ENCODE data around the gene ANKFY1. TPM values are rescaled to one million over a fixed set of nuclear protein-coding genes. Genes with fewer than 3 reads are reported as not detected.

ANKFY1 gene
- total RNA-seq, 4 donors from 2014 or later, result 43.3 to 49.8 (median 46.7) TPM

DNA sequence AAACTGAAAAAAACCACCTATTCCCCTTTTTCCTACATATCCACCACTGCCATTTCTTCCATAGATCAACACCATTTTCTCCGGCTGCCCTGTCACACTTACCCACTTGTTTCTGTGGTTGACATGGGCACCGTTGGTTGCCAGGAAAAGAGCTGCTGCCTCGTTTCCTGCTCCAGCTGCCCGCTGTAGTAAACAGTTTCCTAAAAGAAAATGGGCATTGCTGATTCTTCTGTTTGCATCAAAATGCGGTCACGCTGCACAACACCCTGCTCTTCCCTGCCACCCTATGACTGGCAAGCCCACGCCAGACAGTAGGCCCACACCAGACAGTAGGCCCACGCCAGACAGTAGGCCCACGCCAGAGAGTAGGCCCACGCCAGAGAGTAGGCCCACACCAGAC, 74.5 kb downstream of the ANKFY1 start:
- no peaks in the 10 kb centered on the region for H3K9me3 ChIP-seq
- DNase-seq (ENCODE audit: low spot score in 2 of 2), result no peak
- TF ChIP-seq POLR2A (IDR thresholded peaks at IDR 0.05), result no peak
- TF ChIP-seq, protein P1, sequence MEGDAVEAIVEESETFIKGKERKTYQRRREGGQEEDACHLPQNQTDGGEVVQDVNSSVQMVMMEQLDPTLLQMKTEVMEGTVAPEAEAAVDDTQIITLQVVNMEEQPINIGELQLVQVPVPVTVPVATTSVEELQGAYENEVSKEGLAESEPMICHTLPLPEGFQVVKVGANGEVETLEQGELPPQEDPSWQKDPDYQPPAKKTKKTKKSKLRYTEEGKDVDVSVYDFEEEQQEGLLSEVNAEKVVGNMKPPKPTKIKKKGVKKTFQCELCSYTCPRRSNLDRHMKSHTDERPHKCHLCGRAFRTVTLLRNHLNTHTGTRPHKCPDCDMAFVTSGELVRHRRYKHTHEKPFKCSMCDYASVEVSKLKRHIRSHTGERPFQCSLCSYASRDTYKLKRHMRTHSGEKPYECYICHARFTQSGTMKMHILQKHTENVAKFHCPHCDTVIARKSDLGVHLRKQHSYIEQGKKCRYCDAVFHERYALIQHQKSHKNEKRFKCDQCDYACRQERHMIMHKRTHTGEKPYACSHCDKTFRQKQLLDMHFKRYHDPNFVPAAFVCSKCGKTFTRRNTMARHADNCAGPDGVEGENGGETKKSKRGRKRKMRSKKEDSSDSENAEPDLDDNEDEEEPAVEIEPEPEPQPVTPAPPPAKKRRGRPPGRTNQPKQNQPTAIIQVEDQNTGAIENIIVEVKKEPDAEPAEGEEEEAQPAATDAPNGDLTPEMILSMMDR (IDR thresholded peaks at IDR 0.05), result no peak
- no peak for TF ChIP-seq EP300 (IDR thresholded peaks at IDR 0.05)
- no peak overlapping the region for H3K27ac ChIP-seq
- H3K36me3 ChIP-seq, result peaks cover 0 to 84% (median 8%) of the 10 kb centered on the region in 3 donors
- H3K4me1 ChIP-seq, result peaks cover 0 to 11% (median 0%) of the 10 kb centered on the region in 4 donors
- WGBS, 2 donors, result 87 to 92% methylated on average over 10 of the region's 10 CpGs
- H3K27me3 ChIP-seq, result no peaks in the 10 kb centered on the region
- no peak overlapping the region for H3K4me3 ChIP-seq

- no peak for DNase-seq (ENCODE audit: low spot score in 2 of 2)
- peaks cover 0 to 85% (median 8%) of the 10 kb centered on the region in 3 donors for H3K36me3 ChIP-seq
- H3K27ac ChIP-seq, result no peak overlapping the region
- no peaks in the 10 kb centered on the region for H3K9me3 ChIP-seq
- WGBS, 2 donors, result 92 to 94% methylated on average over 9 of the region's 9 CpGs
- no peak for TF ChIP-seq EP300 (IDR thresholded peaks at IDR 0.05)
- TF ChIP-seq POLR2A (IDR thresholded peaks at IDR 0.05), result no peak
- TF ChIP-seq, protein P1 (IDR thresholded peaks at IDR 0.05), result no peak
- H3K27me3 ChIP-seq, result no peaks in the 10 kb centered on the region
- H3K4me3 ChIP-seq, result no peak overlapping the region
- H3K4me1 ChIP-seq, result peaks cover 0 to 11% (median 0%) of the 10 kb centered on the region in 4 donors
These were observed 75.7 kb downstream of the ANKFY1 start for GRCh38 chr17:4188076-4188475.

GRCh38 chr17:4187076-4187475, 76.7 kb downstream of the ANKFY1 start:
- no peak for TF ChIP-seq POLR2A (IDR thresholded peaks at IDR 0.05)
- peaks cover 0 to 11% (median 0%) of the 10 kb centered on the region in 4 donors for H3K4me1 ChIP-seq
- no peaks in the 10 kb centered on the region for H3K27me3 ChIP-seq
- H3K27ac ChIP-seq, result no peak overlapping the region
- 80 to 85% methylated on average over 6 of the region's 6 CpGs for WGBS, 2 donors
- no peaks in the 10 kb centered on the region for H3K9me3 ChIP-seq
- no peak for DNase-seq (ENCODE audit: low spot score in 2 of 2)
- peaks cover 0 to 90% (median 8%) of the 10 kb centered on the region in 3 donors for H3K36me3 ChIP-seq
- H3K4me3 ChIP-seq, result no peak overlapping the region

DNA sequence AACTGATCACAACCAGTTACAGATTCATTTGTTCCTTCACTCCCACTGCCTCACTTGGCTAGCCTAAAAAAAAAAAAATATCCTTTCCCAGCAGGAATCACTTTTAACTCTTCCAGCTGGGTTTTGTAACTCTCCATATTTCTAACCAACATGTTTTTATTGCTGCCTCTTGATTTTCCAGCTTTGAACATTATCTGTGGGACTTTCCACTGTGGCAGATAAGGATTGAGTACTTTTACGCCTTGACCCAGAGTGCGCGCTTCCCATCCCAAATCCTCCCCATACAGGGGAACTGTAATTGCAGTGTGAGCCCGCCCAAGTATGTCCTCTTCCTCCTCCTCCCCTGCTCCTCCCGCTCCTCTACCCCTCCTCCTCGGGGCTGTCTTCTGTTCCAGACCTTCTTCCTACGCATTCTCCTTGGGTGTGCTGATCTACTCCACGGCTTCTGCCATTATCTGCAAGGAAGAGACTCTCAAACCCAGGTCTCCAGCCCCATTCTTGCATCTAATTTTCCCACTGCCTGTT, 77.4 kb downstream of the ANKFY1 start:
- Histone ChIP-seq H3K4me3 (no peak overlapping the region), H3K27ac (no peak overlapping the region), H3K4me1 (peaks cover 0 to 11% (median 0%) of the 10 kb centered on the region in 4 donors), H3K9me3 (no peaks in the 10 kb centered on the region), H3K36me3 (peaks cover 0 to 97% (median 8%) of the 10 kb centered on the region in 3 donors), H3K27me3 (no peaks in the 10 kb centered on the region)
- DNase-seq (ENCODE audit: low spot score in 2 of 2), result no peak
- TF ChIP-seq, protein P1 (IDR thresholded peaks at IDR 0.05), result no peak
- TF ChIP-seq POLR2A (IDR thresholded peaks at IDR 0.05), result no peak
- TF ChIP-seq EP300 (IDR thresholded peaks at IDR 0.05), result no peak
- WGBS, 2 donors, result 74 to 75% methylated on average over 8 of the region's 8 CpGs

DNA sequence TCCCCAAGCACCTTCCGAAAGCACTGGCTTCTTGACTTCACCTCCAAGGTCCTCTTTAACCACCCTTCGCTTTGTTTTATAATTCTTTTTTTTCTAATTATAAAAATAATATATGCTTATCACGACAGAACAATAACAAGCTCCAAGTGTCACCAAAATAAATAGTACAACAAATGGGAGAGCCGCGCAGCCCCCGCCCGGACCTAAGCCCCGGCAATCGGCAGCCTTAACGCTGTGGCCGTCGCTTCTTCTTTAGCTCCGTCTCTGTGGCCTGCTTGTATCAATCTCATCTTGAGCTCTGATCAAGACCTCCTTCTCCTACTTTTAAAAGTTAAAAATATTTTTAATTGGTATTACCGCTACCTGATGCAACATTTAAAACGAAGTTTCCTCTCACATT, 78.1 kb downstream of the ANKFY1 start:
- Histone ChIP-seq H3K36me3 (peaks cover 0 to 98% (median 8%) of the 10 kb centered on the region in 3 donors), H3K9me3 (no peaks in the 10 kb centered on the region), H3K27ac (no peak overlapping the region), H3K27me3 (no peaks in the 10 kb centered on the region), H3K4me1 (peaks cover 0 to 7% (median 0%) of the 10 kb centered on the region in 4 donors), H3K4me3 (no peak overlapping the region)
- no peak for DNase-seq (ENCODE audit: low spot score in 2 of 2)
- WGBS, 2 donors, result 94 to 95% methylated on average over 15 of the region's 15 CpGs
- TF ChIP-seq, protein P1 (IDR thresholded peaks at IDR 0.05), result no peak
- TF ChIP-seq POLR2A (IDR thresholded peaks at IDR 0.05) (no peak), EP300 (IDR thresholded peaks at IDR 0.05) (no peak)

Data from tibial nerve (tissue), 4 donors.